BLaER1 treated with 17β-estradiol and CSF1 and Interleukin-3, amounts not matched to agents 10 nM and 100 nM (cell line): ENCODE results near the gene ALMS1.
A peak's percentile ranks its signal among the peaks of the same experiment; 100 is the strongest.
"Not testable (repeated sequence)": the region's sequence is repeated elsewhere in the genome, so short reads cannot be mapped to it uniquely, and the experiment has no call there.

Experiments used
- H3K27ac ChIP-seq, 11 experiments: shearing (Covaris generic); formaldehyde crosslinking; 2 replicates each; pipeline ENCODE4 v1.8.1; 2022
- H3K27me3 ChIP-seq, 11 experiments: shearing (Covaris generic); formaldehyde crosslinking; 2 replicates each; pipeline ENCODE4 v1.8.1; 2022
- H3K36me3 ChIP-seq, 11 experiments: shearing (Covaris generic); formaldehyde crosslinking; 2 replicates each; pipeline ENCODE4 v1.8.1; 2022
- H3K4me1 ChIP-seq, 10 experiments: shearing (Covaris generic); formaldehyde crosslinking; 2 replicates each; pipeline ENCODE4 v1.8.1; 2022
- H3K4me2 ChIP-seq, 11 experiments: shearing (Covaris generic); formaldehyde crosslinking; 2 replicates each; pipeline ENCODE4 v1.8.1; 2022
- H3K4me3 ChIP-seq, 10 experiments: shearing (Covaris generic); formaldehyde crosslinking; 2 replicates each; pipeline ENCODE4 v1.8.1; 2022
- H3K9ac ChIP-seq, 11 experiments: shearing (Covaris generic); formaldehyde crosslinking; 2 replicates each; pipeline ENCODE4 v1.8.1; 2022
- H3K9me3 ChIP-seq, 11 experiments: shearing (Covaris generic); formaldehyde crosslinking; replicated peaks in 1 of 11; 2 replicates each; pipeline ENCODE4 v1.8.1; 2022
- H4K20me1 ChIP-seq, 11 experiments: shearing (Covaris generic); formaldehyde crosslinking; 2 replicates each; pipeline ENCODE4 v1.8.1; 2022
- Cebpa-rat ChIP-seq, 11 experiments: shearing (Covaris generic); IDR thresholded peaks; 2 replicates each; pipeline ENCODE4 v1.8.1; 2022

The ALMS1 gene

GRCh38 chr2:73451263-73451972, 65.8 kb downstream of the ALMS1 start:
- peak overlapping the region in 1 of 11 experiments; percentile 41; a peak in 2 of 22 replicates for H3K4me2 ChIP-seq
- no peak overlapping the region for H3K4me3 ChIP-seq
- H3K36me3 ChIP-seq = peaks cover 50 to 100% (median 79%) of the 10 kb centered on the region in 11 experiments
- H4K20me1 ChIP-seq = no peaks in the 10 kb centered on the region
- H3K9me3 ChIP-seq = peaks cover 0 to 13% (median 0%) of the 10 kb centered on the region in 11 experiments; a peak in 3 of 22 replicates
- H3K4me1 ChIP-seq = peaks cover 0 to 13% (median 0%) of the 10 kb centered on the region in 10 experiments; a peak in 2 of 20 replicates
- no peak overlapping the region for H3K27ac ChIP-seq
- H3K9ac ChIP-seq = no peak overlapping the region
- H3K27me3 ChIP-seq = no peaks in the 10 kb centered on the region
- no peak for TF ChIP-seq Cebpa-rat (IDR thresholded peaks at IDR 0.05)

- H3K9me3 ChIP-seq = peaks cover 27 to 43% (median 33%) of the 10 kb centered on the region in 11 experiments
- no peaks in the 10 kb centered on the region for H3K4me1 ChIP-seq
- no peak overlapping the region for H3K4me3 ChIP-seq
- no peak overlapping the region for H3K27ac ChIP-seq
- no peak overlapping the region for H3K4me2 ChIP-seq
- peak in 2 of 11 experiments; percentile 36 to 54; a peak in 3 of 22 replicates for TF ChIP-seq Cebpa-rat (IDR thresholded peaks at IDR 0.05)
- H4K20me1 ChIP-seq = no peaks in the 10 kb centered on the region
- H3K27me3 ChIP-seq = no peaks in the 10 kb centered on the region
- H3K9ac ChIP-seq = no peak overlapping the region
- H3K36me3 ChIP-seq = peaks cover 41 to 85% (median 62%) of the 10 kb centered on the region in 11 experiments
Observed at GRCh38 chr2:73457982-73458381, 72.3 kb downstream of the ALMS1 start.

GRCh38 chr2:73462388-73462787, 76.8 kb downstream of the ALMS1 start:
- not testable (repeated sequence) for H3K4me2 ChIP-seq, H4K20me1 ChIP-seq, H3K9ac ChIP-seq, H3K4me3 ChIP-seq, H3K27me3 ChIP-seq, H3K4me1 ChIP-seq, H3K27ac ChIP-seq
- Histone ChIP-seq H3K9me3 (peaks cover 27 to 41% (median 34%) of the 10 kb centered on the region in 11 experiments), H3K36me3 (peaks cover 24 to 41% (median 34%) of the 10 kb centered on the region in 11 experiments)

DNA sequence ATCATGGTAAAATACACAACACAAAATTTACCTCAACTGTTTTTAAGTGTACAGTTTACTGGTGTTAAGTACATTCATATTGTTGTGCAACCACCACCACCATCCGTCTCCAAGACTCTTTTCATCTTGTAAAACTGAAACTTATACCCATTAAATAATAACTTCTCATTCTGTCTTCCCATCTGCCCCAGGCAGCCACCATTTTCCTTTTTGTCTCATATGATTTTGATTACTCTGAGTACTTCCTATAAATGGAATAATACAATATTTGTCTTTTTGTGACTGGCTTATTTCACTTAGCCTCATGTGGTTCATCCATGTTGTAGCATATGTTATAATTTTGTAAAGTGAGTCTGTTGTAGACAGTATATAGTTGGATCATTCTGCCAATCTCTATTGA, 82.7 kb downstream of the ALMS1 start:
- no peaks in the 10 kb centered on the region for H3K27me3 ChIP-seq
- H3K9me3 ChIP-seq = no peaks in the 10 kb centered on the region
- no peak overlapping the region for H3K9ac ChIP-seq
- no peak overlapping the region for H3K4me2 ChIP-seq
- H3K4me3 ChIP-seq = no peak overlapping the region
- no peaks in the 10 kb centered on the region for H3K36me3 ChIP-seq
- no peak for TF ChIP-seq Cebpa-rat (IDR thresholded peaks at IDR 0.05)
- H4K20me1 ChIP-seq = no peaks in the 10 kb centered on the region
- no peaks in the 10 kb centered on the region for H3K4me1 ChIP-seq
- H3K27ac ChIP-seq = no peak overlapping the region

DNA sequence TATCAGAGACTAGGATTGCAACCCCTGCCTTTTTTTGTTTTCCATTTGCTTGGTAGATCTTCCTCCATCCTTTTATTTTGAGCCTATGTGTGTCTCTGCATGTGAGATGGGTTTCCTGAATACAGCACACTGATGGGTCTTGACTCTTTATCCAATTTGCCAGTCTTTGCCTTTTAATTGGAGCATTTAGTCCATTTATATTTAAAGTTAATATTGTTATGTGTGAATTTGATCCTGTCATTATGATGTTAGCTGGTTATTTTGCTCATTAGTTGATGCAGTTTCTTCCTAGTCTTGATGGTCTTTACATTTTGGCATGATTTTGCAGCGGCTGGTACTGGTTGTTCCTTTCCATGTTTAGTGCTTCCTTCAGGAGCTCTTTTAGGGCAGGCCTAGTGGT, 98.2 kb downstream of the ALMS1 start:
- H3K4me1 ChIP-seq, H4K20me1 ChIP-seq, H3K27ac ChIP-seq, H3K27me3 ChIP-seq, H3K4me2 ChIP-seq, H3K9ac ChIP-seq, H3K4me3 ChIP-seq: not testable (repeated sequence)
- peaks cover 32 to 41% (median 35%) of the 10 kb centered on the region in 11 experiments for H3K36me3 ChIP-seq
- peaks cover 34 to 42% (median 38%) of the 10 kb centered on the region in 11 experiments for H3K9me3 ChIP-seq

DNA sequence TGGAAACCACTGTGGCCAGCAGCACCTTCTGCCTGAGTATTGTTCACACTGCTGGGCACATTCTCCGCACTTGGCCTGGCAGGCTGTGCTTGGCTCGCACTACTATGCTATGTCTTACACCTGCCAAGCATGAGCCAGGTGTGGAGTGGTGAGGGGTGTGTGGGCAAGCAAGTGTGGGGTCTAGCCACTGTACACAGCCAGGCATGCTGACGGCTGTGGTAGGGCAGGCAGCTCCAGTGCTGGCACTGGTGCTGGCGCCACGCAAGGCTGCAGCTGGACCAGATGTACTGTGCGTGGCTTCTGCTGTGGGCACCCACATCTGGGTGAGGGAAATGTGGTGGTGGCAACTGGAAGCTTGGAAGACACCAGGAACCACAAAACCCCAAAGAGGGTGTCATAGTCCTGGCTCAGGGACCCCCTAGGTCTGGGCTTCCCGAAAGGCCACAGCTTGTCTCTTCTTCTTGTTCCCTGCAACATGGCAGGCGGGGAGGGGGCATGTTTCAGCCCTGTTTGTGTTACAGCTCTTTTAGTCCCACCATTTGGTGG, 101.5 kb downstream of the ALMS1 start:
- no peaks in the 10 kb centered on the region for H4K20me1 ChIP-seq
- H3K27ac ChIP-seq = no peak overlapping the region
- no peaks in the 10 kb centered on the region for H3K27me3 ChIP-seq
- peaks cover 50 to 65% (median 54%) of the 10 kb centered on the region in 11 experiments for H3K36me3 ChIP-seq
- peaks cover 24 to 32% (median 29%) of the 10 kb centered on the region in 11 experiments for H3K9me3 ChIP-seq
- no peak overlapping the region for H3K9ac ChIP-seq
- H3K4me1 ChIP-seq = peaks cover 8 to 15% (median 11%) of the 10 kb centered on the region in 10 experiments; a peak in 16 of 20 replicates
- H3K4me3 ChIP-seq = peak overlapping the region in 3 of 10 experiments; percentile 6 to 26 (median 19); a peak in 4 of 20 replicates
- no peak overlapping the region for H3K4me2 ChIP-seq
- no peak for TF ChIP-seq Cebpa-rat (IDR thresholded peaks at IDR 0.05)

GRCh38 chr2:73488079-73488478, 102.4 kb downstream of the ALMS1 start:
- Histone ChIP-seq H3K4me2 (peak overlapping the region in 1 of 11 experiments; percentile 18; a peak in 2 of 22 replicates), H3K4me1 (peaks cover 8 to 15% (median 11%) of the 10 kb centered on the region in 10 experiments; a peak in 16 of 20 replicates), H4K20me1 (no peaks in the 10 kb centered on the region), H3K27me3 (no peaks in the 10 kb centered on the region), H3K9me3 (peaks cover 24 to 32% (median 29%) of the 10 kb centered on the region in 11 experiments), H3K36me3 (peaks cover 50 to 73% (median 59%) of the 10 kb centered on the region in 11 experiments), H3K4me3 (no peak overlapping the region), H3K27ac (no peak overlapping the region), H3K9ac (no peak overlapping the region)
- TF ChIP-seq Cebpa-rat (IDR thresholded peaks at IDR 0.05) = no peak

- TF ChIP-seq Cebpa-rat (IDR thresholded peaks at IDR 0.05) = no peak
- H3K9me3 ChIP-seq = peaks cover 24 to 32% (median 29%) of the 10 kb centered on the region in 11 experiments
- peaks cover 8 to 15% (median 11%) of the 10 kb centered on the region in 10 experiments; a peak in 16 of 20 replicates for H3K4me1 ChIP-seq
- no peak overlapping the region for H3K27ac ChIP-seq
- H3K4me3 ChIP-seq = no peak overlapping the region
- no peaks in the 10 kb centered on the region for H4K20me1 ChIP-seq
- no peak overlapping the region for H3K9ac ChIP-seq
- H3K36me3 ChIP-seq = peaks cover 50 to 73% (median 59%) of the 10 kb centered on the region in 11 experiments
- no peaks in the 10 kb centered on the region for H3K27me3 ChIP-seq
- peak overlapping the region in 5 of 11 experiments; percentile 6 to 32 (median 16); a peak in 8 of 22 replicates for H3K4me2 ChIP-seq
Observed at GRCh38 chr2:73489053-73489452, 103.4 kb downstream of the ALMS1 start.

DNA sequence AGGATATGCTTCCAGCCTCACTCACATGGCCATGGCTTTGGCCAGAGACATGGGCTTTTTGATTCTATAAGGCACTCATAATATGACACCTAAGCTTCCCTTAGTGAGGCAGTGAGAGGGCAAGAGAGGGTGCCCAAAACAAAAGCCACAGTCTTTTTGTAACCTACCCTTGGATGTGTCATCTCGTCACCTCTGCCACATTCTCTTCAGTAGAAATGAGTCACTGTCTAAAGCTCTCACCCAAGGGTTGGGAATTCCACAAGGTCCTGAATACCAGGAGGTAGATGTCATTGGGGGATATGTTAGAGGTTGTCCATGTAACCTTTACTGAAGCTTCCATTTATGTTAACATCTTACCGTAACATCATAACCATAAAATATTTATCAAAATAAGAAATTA, 108.4 kb downstream of the ALMS1 start:
- peaks cover 2 to 6% (median 3%) of the 10 kb centered on the region in 10 experiments; a peak in 16 of 20 replicates for H3K4me1 ChIP-seq
- H3K27me3 ChIP-seq = no peaks in the 10 kb centered on the region
- H3K9me3 ChIP-seq = peaks cover 0 to 4% (median 0%) of the 10 kb centered on the region in 11 experiments; a peak in 1 of 22 replicates
- no peak overlapping the region for H3K4me2 ChIP-seq
- TF ChIP-seq Cebpa-rat (IDR thresholded peaks at IDR 0.05) = no peak
- H3K9ac ChIP-seq = no peak overlapping the region
- no peak overlapping the region for H3K27ac ChIP-seq
- H3K36me3 ChIP-seq = peaks cover 24 to 61% (median 34%) of the 10 kb centered on the region in 11 experiments
- no peak overlapping the region for H3K4me3 ChIP-seq
- no peaks in the 10 kb centered on the region for H4K20me1 ChIP-seq
